Gastrocnemius medialis (tissue), 4 donors: ENCODE results near the gene SMAD2. TPM values are rescaled to one million over a fixed set of nuclear protein-coding genes. Genes with fewer than 3 reads are reported as not detected.

Experiments used
- ATAC-seq, 2 donors: fragments of 150-250 bp; one replicate each; pipeline ENCODE4 v1.9.1; 2016
- DNase-seq, 2 donors: peaks; one replicate each; pipeline ENCODE4 v3.0.0-alpha.2; 2019
- H3K27ac ChIP-seq, 4 donors: fragments of 200-600 bp; sonication (generic); 1 replicate in 1 of 4; 2 replicates in 3 of 4; pipeline ENCODE4 v1.5.1; 2016 to 2018; ENCODE audit warnings: mild to moderate bottlenecking in 2 of 4, moderate library complexity in 1 of 4
- H3K27me3 ChIP-seq, 3 donors: fragments of 200-600 bp; sonication (generic) in 2 of 3; 1 replicate in 1 of 3; 2 replicates in 2 of 3; pipeline versions ENCODE4 v1.5.1 to v1.6.0; 2016 to 2019; ENCODE audit warnings: mild to moderate bottlenecking in 1 of 3, moderate library complexity in 1 of 3
- H3K36me3 ChIP-seq, 2 donors: fragments of 200-600 bp; sonication (generic) in 1 of 2; one replicate each; pipeline ENCODE4 v1.5.1; 2017 to 2018
- H3K4me1 ChIP-seq, 2 donors: fragments of 200-600 bp; sonication (generic) in 1 of 2; one replicate each; pipeline ENCODE4 v1.5.1; 2016 to 2017; ENCODE audit warnings: mild to moderate bottlenecking in 2 of 2
- H3K4me3 ChIP-seq, 4 donors: fragments of 200-600 bp; sonication (generic) in 3 of 4; 1 replicate in 1 of 4; 2 replicates in 3 of 4; pipeline ENCODE4 v1.5.1; 2016 to 2019; ENCODE audit warnings: mild to moderate bottlenecking in 2 of 4
- H3K9me3 ChIP-seq, 3 donors: fragments of 200-600 bp; sonication (generic) in 2 of 3; 1 replicate in 1 of 3; 2 replicates in 2 of 3; pipeline ENCODE4 v1.5.1; 2016 to 2019
- POLR2A ChIP-seq, 2 donors: fragments of 450-650 bp; IDR thresholded peaks; one replicate each; pipeline ENCODE4 v1.6.1; 2017; ENCODE audit warnings: antibody characterized with exemption in 2 of 2, mild to moderate bottlenecking in 2 of 2, moderate library complexity in 2 of 2
- in situ Hi-C, 4 donors: fragments of 200-750 bp; cut with MboI; loops; one replicate each; pipeline versions ENCODE4 v1.15.0 to v1.8.0; 2017; ENCODE audit warnings: low sequenced_read_pairs in 4 of 4
- intact Hi-C: fragments of 100-400 bp; cut with DNase I; formaldehyde crosslinking; loops from one replicate; pipeline ENCODE4 v1.15.1; 2023; ENCODE audit warnings: low total_unique reads
- total RNA-seq, 4 donors: library from RNA; depleted of rRNA; stranded (reverse); fragments of >200 nt; gene quantifications; one replicate each; pipeline versions ENCODE4 v1.1.0 to v1.2.3, GENCODE V29; 2016
- TF ChIP-seq, protein P1 (sequence below), 5 experiments: fragments of 450-650 bp in 3 of 5; fragments of 200-600 bp in 2 of 5; sonication (generic) in 2 of 5; IDR thresholded peaks in 4 of 5; conservative IDR thresholded peaks in 1 of 5; 1 replicate in 4 of 5; 2 replicates in 1 of 5; pipeline ENCODE4 v1.5.1; 2016 to 2019; ENCODE audit warnings: antibody characterized with exemption in 5 of 5, mild to moderate bottlenecking in 3 of 5, moderate library complexity in 3 of 5

The SMAD2 gene
- total RNA-seq, 4 donors from 2014 or later = 53.6 to 67.7 (median 61.3) TPM

DNA sequence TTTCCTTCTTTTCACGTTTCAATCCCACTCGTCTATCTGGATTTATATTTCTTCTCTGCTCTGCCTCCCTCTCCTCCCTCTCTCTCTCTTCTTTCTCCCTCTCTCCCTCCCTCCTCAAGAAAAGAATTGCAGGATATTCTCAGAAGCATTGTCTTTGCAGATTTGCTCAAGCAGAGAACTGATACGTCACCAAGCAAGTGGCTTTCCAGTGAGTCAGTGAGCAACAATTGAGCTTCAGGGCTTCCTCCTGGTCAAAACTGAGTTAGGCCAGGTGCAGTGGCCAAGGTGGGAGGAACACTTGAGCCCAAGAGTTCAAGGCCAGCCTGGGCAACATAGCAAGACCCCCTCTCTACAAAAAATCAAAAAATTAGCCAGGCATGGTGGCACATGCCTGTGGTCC is 151.1 kb downstream of the SMAD2 start:
- no peaks in the 10 kb centered on the region for H3K27me3 ChIP-seq
- no peaks in the 10 kb centered on the region for H3K9me3 ChIP-seq
- H3K27ac ChIP-seq = no peak overlapping the region
- no peaks in the 10 kb centered on the region for H3K36me3 ChIP-seq
- no peak overlapping the region for H3K4me3 ChIP-seq
- intact Hi-C loops = no loop called here
- DNase-seq = no peak
- ATAC-seq = no peak
- H3K4me1 ChIP-seq = peaks cover 0 to 4% of the 10 kb centered on the region in 2 donors
- in situ Hi-C loops = loop anchor here (5.0 to 25.0 kb wide), 3 partner anchors 243 to 658 kb away; no protein-coding TSS in a partner anchor
- TF ChIP-seq, protein P1, sequence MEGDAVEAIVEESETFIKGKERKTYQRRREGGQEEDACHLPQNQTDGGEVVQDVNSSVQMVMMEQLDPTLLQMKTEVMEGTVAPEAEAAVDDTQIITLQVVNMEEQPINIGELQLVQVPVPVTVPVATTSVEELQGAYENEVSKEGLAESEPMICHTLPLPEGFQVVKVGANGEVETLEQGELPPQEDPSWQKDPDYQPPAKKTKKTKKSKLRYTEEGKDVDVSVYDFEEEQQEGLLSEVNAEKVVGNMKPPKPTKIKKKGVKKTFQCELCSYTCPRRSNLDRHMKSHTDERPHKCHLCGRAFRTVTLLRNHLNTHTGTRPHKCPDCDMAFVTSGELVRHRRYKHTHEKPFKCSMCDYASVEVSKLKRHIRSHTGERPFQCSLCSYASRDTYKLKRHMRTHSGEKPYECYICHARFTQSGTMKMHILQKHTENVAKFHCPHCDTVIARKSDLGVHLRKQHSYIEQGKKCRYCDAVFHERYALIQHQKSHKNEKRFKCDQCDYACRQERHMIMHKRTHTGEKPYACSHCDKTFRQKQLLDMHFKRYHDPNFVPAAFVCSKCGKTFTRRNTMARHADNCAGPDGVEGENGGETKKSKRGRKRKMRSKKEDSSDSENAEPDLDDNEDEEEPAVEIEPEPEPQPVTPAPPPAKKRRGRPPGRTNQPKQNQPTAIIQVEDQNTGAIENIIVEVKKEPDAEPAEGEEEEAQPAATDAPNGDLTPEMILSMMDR (IDR thresholded peaks at IDR 0.05 in 4 of 5, conservative IDR thresholded peaks at IDR 0.05 in 1 of 5) = no peak
- TF ChIP-seq POLR2A (IDR thresholded peaks at IDR 0.05) = no peak

DNA sequence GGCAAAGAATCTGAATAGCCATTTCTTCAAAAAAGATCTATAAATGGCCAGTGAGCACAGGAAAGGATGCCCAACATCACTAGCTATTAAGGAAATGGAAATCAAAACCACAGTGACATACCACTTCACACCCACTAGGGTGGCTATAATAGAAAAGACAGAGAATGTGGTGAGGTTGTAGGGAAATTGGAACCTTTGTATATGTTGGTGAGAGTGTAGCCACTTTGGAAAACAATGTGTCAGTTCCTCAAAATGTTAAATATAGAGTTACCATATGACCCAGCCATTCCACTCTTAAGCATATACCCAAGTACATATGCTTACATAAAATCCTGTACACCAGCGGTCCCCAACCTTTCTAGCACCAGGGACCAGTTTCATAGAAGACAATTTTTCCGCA is 152.8 kb downstream of the SMAD2 start:
- intact Hi-C loops (no loop called here), in situ Hi-C loops (loop anchor here (5.0 to 25.0 kb wide), 3 partner anchors 245 to 660 kb away; no protein-coding TSS in a partner anchor)
- Histone ChIP-seq H3K4me3 (no peak overlapping the region), H3K36me3 (no peaks in the 10 kb centered on the region), H3K27ac (no peak overlapping the region), H3K27me3 (no peaks in the 10 kb centered on the region), H3K4me1 (peaks cover 0 to 4% of the 10 kb centered on the region in 2 donors), H3K9me3 (no peaks in the 10 kb centered on the region)
- TF ChIP-seq, protein P1 (IDR thresholded peaks at IDR 0.05 in 4 of 5, conservative IDR thresholded peaks at IDR 0.05 in 1 of 5) = no peak
- no peak for TF ChIP-seq POLR2A (IDR thresholded peaks at IDR 0.05)
- no peak for DNase-seq
- ATAC-seq = no peak

DNA sequence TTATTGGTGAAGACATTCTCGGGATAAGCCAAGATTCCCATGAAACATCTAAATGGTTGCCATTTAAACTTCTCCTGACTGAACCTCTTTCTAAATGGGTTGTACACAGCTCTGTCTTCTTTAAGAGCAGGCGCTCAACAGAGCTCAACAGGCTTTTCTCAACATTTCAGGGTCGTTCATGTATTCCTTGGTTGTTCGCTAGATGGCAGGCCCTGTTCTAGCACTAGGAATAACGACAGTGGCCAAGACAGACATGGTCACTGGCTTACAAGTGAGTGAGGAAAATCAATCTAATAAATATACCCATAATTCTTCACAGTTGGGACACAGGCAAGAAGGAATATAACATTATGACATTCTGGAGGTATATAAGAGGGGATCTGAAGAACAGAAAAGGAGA is 154.5 kb downstream of the SMAD2 start:
- ATAC-seq = no peak
- TF ChIP-seq, protein P1 (IDR thresholded peaks at IDR 0.05 in 4 of 5, conservative IDR thresholded peaks at IDR 0.05 in 1 of 5) = peak in 1 of 5 experiments; percentile 17
- no peak for TF ChIP-seq POLR2A (IDR thresholded peaks at IDR 0.05)
- Histone ChIP-seq H3K4me3 (no peak overlapping the region), H3K27me3 (no peaks in the 10 kb centered on the region), H3K36me3 (no peaks in the 10 kb centered on the region), H3K9me3 (no peaks in the 10 kb centered on the region), H3K27ac (no peak overlapping the region), H3K4me1 (no peaks in the 10 kb centered on the region)
- in situ Hi-C loops = loop anchor here (5.0 to 25.0 kb wide), 3 partner anchors 246 to 661 kb away; no protein-coding TSS in a partner anchor
- intact Hi-C loops = no loop called here
- no peak for DNase-seq

DNA sequence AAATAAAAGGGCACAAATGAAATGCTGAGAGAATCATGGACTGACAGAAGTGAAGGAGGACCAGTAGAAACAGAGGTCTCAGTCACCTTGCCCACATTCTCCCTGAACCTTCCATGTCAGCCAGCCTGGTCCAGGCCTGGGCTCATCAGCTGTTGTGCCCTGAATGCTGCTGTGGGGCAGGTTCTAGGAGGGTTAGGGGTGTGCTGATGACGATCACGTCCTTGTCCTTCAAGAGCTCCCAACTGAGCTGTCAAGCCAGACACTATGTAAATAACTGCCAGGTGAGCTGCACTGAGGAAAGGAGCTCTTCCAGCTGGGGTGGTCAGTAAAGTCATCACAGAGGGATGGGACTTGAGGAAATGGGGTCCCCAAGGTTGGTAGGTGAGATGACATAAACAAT is 156.5 kb downstream of the SMAD2 start:
- in situ Hi-C loops (loop anchor here in 3 of 4 donors (10.0 kb wide), 1 partner anchor 251 kb away; no protein-coding TSS in a partner anchor), intact Hi-C loops (no loop called here)
- Histone ChIP-seq H3K4me3 (no peak overlapping the region), H3K4me1 (no peaks in the 10 kb centered on the region), H3K27ac (no peak overlapping the region), H3K36me3 (no peaks in the 10 kb centered on the region), H3K9me3 (no peaks in the 10 kb centered on the region), H3K27me3 (no peaks in the 10 kb centered on the region)
- TF ChIP-seq, protein P1 (IDR thresholded peaks at IDR 0.05 in 4 of 5, conservative IDR thresholded peaks at IDR 0.05 in 1 of 5) = no peak
- TF ChIP-seq POLR2A (IDR thresholded peaks at IDR 0.05) = no peak
- DNase-seq (no peak), ATAC-seq (no peak)
